Stimulated activated CD4-positive, alpha-beta T cell treated with anti-CD3 and anti-CD28 coated beads, Interleukin-1b, Interleukin-23, amount 100 ng/mL, for 48 hours (primary cell): Measurements from ENCODE around the gene LPAR1.
"Not testable (repeated sequence)": the region's sequence is repeated elsewhere in the genome, so short reads cannot be mapped to it uniquely, and the experiment has no call there.

Experiments
- DNase-seq: peaks from one replicate; pipeline ENCODE4 v3.0.0-alpha.2; 2020

Gene LPAR1, protein sequence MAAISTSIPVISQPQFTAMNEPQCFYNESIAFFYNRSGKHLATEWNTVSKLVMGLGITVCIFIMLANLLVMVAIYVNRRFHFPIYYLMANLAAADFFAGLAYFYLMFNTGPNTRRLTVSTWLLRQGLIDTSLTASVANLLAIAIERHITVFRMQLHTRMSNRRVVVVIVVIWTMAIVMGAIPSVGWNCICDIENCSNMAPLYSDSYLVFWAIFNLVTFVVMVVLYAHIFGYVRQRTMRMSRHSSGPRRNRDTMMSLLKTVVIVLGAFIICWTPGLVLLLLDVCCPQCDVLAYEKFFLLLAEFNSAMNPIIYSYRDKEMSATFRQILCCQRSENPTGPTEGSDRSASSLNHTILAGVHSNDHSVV

DNA sequence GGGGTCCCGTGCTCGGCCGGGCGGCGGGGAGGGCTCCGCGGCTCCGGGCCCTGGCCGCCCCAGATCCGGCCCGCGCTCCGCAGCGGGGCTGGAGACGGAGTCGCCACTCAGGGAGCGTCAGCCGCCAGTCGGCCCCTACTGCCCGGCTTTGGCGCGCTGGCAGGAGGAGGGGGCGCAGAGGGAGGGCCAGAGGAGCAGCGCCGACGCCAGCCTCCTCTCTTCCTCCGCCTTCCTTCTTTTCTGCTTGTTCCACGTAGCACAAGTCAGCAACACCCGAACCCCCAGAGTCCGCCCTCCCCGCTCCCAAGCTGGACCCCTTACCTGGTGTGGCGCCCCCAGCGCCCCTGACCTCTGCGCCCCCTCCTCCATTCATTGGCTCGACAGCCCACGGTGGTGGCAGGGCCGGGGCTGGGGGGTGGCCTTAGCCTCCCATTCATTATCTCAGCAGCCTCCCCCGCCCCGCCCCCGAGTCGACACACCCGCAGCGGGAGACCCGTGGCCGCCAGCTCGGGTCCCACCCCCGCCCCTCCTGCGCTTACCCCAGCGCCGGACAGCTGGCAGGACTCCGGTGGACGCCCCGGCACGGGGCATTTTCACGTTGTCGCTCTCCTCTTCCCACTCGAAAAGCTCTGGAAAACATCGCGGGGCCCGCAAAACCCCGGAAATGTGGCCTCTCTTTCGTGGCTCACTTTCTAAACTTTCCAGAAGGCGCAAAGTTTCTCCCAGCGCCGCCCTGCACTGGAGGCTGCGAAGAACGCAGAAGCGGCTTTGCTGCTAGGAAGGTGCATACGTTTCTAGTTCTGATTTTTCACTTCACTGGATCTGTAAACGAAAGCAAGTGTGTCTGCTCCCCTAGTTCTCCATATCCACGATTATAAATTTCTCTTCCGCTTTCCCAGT, at the start of gene LPAR1:
Gene LPAR1 (minus strand): TSS at position 140 of the 900 bp plus-strand sequence. CDS start 66,353 bp downstream, outside the sequence.
- no peak for DNase-seq

DNA sequence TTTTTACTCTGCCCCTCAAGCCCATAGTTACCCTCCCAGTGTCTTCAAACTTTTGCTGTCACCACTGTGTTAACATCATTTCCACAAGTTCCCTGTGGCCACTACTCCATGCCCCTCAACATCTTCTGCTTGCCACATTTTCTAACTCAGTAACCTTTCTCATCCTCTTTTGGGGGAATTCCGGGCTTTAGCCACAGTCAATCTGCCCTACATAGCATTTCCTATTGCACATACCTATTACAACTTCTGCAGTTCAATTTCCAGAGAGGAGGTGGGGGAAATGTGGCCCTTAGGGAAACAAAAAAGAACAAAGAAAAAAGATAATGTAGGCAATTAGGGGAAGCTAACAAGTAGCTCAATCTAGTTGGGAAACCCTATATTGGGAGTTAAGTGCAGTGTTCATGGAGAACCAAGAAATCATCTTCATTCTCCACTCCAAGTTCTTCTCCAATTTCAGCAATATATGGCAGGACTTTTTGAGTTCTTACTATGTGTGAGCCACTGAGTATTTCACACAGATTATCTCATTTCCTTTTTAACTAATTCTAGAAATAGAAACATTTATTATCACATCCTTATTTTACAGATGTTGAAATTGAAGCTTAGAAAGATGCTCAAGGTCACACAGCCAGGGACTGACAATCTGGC, 40.2 kb upstream of the LPAR1 start:
- no peak for DNase-seq

DNA sequence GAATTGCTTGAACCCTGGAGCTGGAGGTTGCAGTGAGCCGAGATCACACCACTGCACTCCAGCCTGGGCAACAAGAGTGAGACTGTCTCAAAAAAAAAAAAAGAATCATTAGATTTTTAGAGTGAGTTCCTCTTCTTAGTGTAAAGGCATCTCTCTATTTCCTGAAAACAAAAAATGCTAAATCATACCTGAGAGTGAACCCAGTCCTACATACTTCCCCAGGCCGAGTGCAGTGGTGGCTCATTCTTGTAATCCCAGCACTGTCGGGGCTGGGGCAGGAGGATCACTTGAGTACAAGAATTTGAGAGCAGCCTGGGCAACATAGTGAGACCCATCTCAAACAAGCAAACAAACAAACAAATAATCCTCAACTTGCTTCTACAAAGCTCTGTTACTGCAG, 38.2 kb upstream of the LPAR1 start:
- no peak for DNase-seq

DNA sequence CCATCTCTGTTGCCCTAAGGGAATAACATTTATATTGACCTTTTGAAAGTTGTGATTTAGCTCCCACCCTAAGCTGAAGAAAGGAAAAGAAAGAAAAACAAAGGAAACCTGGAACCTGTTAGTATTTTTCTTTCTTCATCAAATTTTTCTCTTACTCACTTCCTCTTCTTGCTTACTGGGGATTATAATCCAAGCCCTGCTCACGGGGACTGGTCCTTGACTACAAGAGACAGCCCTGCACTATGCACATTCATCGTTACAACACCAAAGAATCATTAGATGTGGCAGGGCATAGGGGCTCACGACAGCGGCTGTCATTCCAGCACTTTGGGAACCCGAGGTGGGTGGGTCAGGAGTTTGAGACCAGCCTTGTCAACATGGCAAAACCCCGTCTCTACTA, 37.8 kb upstream of the LPAR1 start:
- no peak for DNase-seq

DNA sequence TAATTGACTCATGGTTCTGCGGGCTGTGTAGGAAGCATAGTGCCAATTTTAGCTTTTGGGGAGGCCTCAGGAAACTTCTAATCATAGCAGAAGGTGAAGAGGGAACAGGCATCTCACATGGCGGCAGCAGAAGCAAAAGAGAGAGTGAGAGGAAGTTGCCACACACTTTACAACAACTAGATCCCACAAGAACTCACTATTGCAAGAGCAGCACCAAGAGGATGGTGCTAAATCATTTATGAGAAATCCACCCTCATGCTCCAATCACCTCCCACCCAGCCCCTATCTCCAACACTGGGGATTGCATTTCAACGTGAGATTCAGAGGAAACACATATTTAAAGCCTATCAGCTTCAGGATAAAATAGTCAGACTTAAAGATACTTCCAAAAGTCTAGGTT, 36.1 kb upstream of the LPAR1 start:
- DNase-seq, result no peak

DNA sequence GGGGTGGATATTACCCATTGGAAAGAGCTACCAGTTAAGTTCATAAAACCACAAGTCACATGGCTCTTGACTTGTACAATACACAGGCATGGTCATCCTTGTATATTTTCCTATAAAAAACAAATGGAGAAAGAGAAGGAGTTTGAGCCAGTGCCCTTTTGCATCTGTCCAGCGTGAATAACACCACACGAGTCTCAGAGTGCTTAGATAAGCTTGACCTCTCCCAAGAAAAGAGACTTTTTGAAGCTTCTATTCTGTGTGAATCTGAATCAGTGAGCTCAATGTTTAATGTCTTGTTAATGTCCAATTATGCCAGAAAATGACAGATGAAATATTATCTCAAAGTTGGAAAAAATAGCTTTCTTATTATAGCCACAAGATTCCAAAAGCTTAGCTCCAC, 30.9 kb upstream of the LPAR1 start:
- no peak for DNase-seq

DNA sequence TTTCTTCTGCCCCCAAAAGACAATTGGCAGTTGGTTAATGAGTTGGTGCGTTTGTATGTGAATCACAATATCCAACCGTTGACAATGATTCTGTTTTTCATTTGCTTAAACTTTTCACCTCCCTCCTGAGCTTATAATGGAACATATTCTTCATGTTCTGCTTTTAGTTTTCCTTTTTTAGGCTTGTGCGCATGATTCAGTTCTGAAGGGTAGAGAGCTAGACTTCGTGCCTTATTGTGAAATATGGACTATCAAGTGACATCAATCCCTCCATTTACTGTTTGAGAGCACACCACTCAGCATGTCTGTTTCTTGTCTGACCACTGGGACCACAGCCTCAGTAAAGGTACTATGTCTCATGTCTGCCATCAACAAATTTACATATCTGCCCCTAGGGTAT, 30.5 kb upstream of the LPAR1 start:
- no peak for DNase-seq

DNA sequence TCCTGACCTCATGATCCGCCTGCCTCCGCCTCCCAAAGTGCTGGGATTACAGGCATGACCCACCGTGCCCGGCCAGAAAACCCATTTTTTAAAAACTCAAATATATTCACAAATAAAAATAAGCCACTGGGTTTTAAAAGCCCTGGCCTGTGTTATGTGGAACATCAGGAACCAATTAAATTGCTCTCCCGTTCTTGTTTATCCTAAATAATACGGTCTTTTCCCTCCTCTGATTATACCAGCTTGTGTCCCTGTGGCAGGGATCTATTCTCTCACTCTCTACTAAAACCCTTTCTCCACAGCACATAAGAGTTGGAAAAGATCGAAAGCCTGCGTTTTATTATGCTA, 30.1 kb upstream of the LPAR1 start:
- DNase-seq, result no peak

DNA sequence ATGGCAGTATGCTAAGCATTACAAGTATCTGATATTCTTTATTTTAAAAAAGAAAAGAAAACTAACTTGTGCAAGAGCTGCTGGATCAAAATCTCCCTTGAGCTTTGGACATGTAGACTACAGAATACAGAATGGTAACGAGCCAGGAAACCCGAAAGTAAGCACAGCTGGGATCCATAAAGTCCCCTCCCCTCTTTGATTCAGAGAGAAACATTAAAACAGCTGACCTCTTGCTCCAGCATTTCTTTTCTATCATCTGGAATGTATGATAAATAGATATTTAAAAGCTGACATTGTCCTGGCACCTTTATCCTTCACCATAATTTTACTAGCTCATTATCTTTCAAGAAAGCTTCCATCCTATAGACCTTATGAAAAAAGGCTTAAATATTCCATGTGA, 28.2 kb upstream of the LPAR1 start:
- DNase-seq, result no peak

DNA sequence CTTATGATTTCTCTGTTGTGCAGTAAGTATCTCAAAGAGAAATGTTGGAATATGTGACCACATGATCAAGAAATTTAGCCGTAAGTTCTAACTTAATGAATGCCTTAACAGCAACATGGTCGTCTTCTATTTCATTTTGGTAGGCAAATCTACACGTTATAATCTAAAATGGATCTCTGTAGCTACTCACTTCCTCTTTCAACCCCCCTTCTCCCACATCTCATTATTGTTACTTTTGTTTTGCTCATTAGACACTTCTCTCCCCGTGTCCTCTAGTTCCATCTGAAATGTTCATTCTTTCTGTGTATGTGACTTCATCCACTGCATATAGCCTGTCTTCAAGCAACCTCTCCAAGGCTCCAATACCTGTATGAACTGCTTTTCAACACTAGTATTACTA, 27.1 kb upstream of the LPAR1 start:
- DNase-seq, result no peak

DNA sequence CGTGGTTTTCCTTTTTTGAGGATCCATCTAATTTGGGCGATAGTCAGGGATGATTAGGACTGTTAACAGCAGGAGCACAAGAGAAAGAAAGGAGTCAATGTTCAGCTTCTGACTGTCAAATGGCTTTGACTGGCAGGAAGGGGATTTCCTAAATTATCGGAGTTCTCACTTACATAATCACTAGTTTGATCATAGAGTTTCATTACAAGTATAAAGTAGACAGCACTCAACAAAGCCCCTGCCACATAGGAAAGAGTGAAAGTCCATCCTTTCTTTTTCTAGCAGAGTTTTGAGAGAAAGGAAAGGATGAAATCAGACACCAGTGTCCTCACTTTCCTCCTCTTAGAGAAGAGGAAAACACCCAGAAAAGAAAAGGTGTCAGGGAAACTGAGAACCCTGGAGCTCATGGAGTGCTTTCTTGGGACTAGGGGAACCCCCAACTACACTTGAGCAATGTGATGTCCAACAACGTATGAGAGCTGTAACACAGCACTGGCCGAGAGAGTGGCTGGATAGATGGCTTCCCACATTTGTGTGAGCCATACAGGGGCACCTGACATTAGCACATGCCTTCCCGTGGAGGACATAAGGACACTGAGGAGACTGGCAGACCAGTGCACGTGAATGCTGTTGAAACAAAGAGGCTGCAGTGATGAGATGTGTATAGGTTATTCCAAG, 26.0 kb upstream of the LPAR1 start:
- no peak for DNase-seq

DNA sequence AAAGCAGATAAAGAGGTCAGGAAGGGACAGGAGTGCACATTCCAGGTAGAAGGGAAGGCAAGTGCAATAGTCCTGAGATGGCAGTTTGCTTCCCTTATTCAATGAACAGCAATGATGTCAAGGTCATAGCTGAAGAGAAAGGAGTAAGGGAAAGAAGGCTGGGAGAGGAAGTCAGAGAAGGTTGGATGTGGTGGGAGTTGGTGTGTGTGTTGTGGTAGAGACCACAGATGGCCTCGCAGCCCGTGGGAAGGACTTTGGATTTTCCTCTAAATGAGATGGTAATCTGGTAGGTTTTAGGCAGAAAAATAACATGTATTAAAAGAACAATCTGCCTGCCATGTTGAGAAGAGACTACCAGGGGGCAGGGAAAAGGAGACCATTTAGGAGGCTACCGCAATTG, 25.1 kb upstream of the LPAR1 start:
- no peak for DNase-seq

DNA sequence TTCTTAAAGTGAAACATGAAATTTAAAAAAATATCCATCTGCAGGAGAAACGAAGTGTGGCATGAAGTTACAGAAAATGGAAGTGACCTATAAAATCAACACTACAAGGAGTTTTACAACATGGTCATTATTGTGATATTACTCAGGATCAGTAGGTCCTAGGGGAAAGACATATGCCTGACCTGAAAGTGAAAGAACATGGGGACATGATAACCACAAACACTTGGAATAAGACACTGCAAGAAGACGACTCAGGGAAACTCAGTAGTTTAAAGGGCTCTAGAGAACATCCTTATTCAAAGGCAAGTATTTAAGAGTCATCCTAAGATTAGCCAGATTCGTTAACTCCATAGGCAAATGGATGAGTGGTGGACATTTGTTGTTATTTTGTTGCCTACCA, 19.9 kb upstream of the LPAR1 start:
- DNase-seq, result no peak

DNA sequence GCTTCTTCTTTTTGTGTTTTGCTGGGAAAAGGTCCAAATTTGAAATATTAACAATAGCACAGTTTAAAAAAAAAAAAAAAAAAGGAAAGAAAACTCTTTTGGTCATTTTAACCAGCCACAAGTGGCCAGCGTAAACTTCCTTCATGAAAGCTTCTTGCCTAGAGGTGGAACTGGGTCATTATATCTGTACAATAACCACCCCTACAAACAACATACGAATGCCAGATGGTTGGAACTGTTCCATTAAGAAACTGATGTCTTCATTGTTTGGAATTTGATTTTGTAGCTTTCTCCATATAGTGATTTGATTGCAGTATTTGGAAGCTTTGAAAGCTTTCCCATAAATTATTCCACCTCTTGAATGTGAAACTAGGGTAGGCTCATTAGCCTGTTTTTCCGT, 18.3 kb upstream of the LPAR1 start:
- DNase-seq, result no peak

DNA sequence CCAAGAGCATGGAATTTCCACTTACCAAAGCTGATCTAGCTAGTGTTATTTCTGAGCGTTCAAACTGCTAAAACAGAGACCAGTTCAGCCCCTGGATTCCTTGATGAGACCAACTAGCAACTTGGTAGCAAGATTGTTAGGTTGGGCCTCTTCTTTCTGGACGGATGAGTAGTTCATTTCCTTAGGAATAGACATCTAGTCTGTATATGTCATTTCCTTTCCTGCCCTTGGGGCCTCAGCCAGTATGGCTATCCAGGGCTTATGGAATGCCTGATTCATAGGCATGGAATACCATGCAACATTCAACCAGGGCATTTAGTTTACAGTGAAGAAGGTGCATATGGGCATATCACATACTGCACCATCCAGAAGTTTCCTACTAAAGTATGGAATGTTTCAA, 14.5 kb upstream of the LPAR1 start:
- no peak for DNase-seq

DNA sequence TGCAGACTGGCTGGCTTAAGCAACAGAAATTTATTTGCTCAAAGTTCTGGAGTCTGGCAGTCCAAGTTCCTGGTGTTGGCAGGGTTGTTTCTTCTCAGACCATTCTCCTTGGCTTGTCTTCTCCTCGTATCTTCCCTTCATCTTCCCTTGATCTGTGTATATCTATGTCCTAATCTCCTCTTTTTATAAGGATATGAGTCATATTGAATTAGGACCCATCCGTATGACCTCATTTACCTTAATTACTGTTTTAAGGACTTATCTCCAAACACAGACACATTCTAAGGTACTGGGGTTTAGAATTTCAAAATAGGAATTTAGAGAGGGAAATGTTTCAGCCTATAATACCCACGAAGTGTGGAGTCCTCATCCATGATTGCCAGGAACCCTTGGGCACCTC, 13.1 kb upstream of the LPAR1 start:
- DNase-seq, result no peak

DNA sequence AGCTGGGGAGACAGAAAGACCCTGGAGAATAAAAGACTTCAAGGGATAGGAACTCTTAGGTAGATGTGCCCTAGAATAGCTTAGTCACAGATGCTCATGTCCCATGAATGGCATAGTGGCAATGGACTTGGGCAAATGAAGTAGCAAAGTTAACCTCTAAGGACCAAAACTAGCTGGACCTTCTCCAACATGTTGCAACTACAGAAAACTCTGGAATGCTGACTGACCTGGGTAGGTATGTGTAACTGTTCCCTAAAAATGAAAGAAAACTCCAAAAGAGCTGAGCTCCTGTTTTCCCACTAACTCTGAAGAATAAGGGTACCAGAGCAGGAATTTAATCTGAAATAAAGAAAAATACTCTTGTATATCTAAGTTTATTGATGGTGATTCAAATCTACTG, 12.5 kb upstream of the LPAR1 start:
- DNase-seq, result no peak

DNA sequence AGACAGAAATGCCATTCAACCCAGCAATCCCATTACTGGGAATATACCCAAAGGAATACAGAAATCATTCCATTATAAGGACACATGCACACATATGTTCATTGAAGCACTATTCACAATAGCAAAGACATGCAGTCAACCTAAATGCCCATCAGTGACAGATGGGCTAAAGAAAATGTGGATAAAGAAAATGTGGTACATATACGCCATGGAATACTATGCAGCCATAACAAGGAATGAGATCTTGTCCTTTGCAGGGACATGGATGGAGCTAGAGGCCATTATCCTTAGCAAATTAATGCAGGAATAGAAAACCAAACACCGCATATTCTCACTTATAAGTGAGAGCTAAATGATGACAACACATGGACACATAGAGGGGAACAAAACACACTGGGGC, 9.0 kb upstream of the LPAR1 start:
- not testable (repeated sequence) for DNase-seq

DNA sequence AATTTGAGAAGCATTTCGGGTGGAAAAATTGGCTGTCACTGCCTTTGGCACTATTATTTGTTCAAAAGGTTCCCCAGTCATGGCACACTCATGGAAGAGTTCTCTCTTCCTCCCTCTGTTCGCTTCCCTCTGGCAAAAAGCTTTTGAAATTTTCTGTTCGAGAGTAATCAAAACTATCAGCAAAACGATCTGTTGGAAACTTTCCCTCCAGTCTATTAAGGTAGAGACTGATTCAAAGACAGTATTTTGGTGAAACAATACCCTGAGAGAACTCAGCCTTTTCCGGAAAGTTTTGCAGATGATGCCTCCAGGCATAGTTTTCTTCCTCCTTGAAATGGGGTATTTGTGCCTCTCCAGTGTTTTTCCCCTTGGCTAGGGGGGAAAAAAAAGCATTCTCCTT, 3.6 kb upstream of the LPAR1 start:
- no peak for DNase-seq

DNA sequence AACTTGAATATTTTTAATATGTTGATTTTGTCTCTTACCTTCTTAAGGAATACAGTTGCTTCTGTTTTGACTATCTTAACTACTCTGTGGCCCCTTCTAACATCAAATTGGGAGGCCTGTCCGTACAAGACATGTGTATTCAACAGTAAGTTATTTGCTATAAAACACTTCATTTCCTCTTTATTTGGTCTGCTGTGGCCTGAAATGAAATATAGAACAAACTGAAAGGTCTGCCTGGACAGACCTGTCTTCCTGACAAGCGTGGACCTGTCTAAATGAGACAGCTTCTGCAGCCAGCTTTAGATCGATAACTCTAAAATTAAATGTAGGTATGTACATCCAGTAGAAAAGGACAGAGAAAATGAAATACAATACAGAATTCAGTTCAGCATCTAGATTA, 2.2 kb upstream of the LPAR1 start:
- no peak for DNase-seq

DNA sequence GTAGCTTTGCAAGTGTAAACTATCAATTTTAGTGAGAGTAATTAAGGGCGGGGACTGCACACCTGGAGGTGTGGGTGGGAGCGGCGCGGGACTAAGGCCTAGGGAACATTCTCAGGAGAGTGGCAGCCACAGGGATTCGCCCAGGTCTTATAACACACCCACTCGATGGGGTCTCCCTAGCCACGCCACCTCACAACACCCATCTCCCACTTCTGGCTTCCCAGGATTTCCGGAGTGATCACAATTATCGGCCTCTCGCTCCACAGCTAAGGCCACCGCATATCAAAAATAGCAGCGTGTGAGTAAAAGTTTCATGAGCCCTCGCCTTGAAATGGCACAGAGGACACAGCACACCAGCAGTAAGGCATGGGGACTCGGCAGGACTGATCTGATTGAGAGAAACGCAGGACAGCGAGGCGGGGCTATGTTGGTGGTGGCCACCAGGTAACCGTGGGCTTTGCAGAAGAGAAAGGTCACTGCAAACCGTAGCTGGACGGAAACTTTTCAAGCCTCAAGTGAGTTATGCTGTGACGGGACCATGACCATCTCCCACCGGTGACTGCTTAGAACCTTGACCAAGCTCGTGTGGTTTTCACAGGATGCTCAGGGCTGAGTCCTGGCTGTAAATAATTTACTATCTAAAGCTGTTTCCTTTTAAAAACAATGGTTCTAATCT, 1.1 kb upstream of the LPAR1 start:
- DNase-seq, result no peak

DNA sequence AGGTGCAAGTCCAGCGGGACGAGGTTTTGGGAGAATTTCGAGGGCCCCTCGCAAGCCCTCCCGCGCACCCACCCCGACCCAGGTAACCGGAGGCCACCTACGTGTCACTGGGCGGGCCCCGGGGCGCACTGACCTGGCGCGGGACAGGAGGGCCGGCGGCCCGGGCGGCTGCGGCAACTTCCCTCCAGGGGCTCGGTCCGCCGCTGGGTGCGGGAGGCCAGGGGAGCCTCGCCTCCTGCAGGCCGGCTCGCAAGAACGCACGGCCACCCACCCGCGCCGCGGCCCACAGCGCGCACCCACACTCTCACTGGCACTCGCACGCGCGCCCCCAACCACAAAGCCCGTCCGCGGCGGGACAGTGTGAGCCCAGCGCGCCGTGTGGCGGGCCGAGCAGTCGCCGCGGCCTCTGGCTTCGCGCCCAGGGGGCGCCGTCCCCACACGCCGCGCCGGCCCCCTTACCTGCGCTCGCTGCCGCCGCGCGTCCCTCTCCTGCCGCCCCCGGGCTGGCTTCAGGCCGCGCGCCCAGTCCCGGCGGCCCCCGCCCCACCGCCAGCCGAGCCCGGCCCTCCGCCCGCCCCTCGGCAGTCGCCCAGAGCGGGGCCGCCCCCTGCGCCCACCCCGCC, 451 bp downstream of the LPAR1 start:
- DNase-seq, result no peak
